WERI-Rb-1 (cell line): ENCODE data around the gene CAMK2B.

Source experiments
- DNase-seq: peaks from one replicate; pipeline ENCODE4 v3.0.0-alpha.2; 2020
- H3K27ac ChIP-seq: fragments of 250-450 bp; sonication (Bioruptor Pico); 2 replicates; pipeline ENCODE4 v1.5.1; 2020; ENCODE audit warnings: mild to moderate bottlenecking, moderate library complexity
- H3K27me3 ChIP-seq: fragments of 250-450 bp; sonication (Bioruptor Pico); 2 replicates; pipeline ENCODE4 v1.5.1; 2021; ENCODE audit warnings: mild to moderate bottlenecking, low read depth, moderate library complexity; ENCODE audit not compliant: insufficient read depth, severe bottlenecking
- H3K36me3 ChIP-seq: fragments of 250-450 bp; sonication (Bioruptor Pico); 2 replicates; pipeline ENCODE4 v1.5.1; 2020; ENCODE audit warnings: mild to moderate bottlenecking, moderate library complexity
- H3K4me3 ChIP-seq: 2 replicates; pipeline ENCODE4 v1.5.1; 2011; ENCODE audit warnings: low read depth, mild to moderate bottlenecking, control low read depth, low read length
- H3K9me3 ChIP-seq: fragments of 250-450 bp; sonication (Bioruptor Pico); 2 replicates; pipeline ENCODE4 v1.5.1; 2021; ENCODE audit warnings: mild to moderate bottlenecking, moderate library complexity; ENCODE audit not compliant: severe bottlenecking
- CTCF ChIP-seq: IDR thresholded peaks from 2 replicates; pipeline ENCODE4 v1.5.1; 2011; ENCODE audit warnings: low read depth, mild to moderate bottlenecking, control low read depth, inconsistent platforms, low read length

Gene CAMK2B

DNA sequence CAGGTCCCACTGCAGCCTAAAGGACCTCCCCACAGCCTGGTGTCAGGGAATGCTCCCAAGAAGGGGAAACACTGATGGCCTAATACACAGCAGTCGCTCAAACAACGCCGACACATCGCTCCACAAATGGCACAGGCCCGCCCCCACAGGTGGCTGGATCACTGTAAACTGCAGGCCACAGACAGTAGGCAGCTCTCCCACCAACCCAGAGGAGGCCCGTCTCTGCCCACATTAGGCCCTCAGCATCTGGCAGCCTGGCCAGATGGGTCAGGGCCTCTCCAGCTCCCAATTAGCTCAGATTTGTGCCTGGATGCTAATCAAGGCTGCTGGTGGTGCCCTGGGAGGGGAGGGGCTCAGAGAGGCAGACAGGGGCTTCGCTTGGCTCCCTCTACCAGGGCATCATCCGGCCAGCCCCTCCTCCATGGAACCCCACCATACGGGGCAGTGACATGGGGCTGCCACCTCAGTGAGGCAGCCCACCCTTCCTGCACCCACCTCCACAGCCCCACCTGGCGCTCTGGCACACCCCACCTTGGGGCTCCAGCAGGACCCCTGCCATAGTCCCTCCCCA is 42.7 kb downstream of the CAMK2B start:
- no peak for TF ChIP-seq CTCF
- Histone ChIP-seq H3K36me3 (no peaks in the 10 kb centered on the region), H3K9me3 (no peaks in the 10 kb centered on the region), H3K27me3 (no peaks in the 10 kb centered on the region), H3K27ac (no peak overlapping the region), H3K4me3 (no peak overlapping the region)
- peak; percentile 8 for DNase-seq

DNA sequence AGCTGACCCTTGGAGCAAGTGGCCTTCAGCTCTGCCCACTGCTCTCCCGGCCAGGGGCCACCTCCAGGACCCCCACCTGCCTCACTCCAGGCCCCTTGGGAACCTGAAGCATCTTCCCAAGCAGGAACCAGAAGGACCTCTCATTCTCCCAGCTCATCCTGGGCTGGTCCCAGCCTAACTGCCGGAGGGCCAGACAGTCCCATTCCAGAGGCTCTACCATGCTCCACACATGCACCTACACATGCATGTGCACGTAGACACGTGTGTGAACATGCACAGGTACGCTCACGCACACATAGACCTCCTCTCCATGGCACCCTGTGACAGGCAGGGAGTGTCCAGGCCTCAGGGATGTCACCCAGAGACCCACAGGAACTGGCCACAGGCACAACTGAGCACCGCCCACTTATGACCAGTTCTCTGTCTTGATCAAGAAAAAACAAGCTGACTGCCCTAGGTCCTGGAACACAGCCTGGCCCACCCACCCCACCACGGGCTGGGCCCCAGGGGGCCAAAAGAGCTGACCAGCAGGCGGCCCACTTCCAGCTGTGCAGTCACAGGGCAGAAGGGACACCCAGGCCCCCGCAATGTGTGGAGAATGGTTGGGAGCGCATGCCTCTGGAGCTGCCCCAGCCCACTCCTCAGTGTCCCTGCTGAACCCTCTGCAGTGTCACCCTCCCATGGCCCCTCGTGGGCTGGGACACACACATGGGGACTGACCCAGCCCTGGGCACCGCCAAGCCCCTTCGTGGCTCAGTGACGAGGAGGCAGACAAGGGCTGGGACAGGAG is 43.4 kb downstream of the CAMK2B start:
- peak; percentile 5 for DNase-seq
- Histone ChIP-seq H3K36me3 (no peaks in the 10 kb centered on the region), H3K27me3 (no peaks in the 10 kb centered on the region), H3K9me3 (no peaks in the 10 kb centered on the region), H3K4me3 (no peak overlapping the region), H3K27ac (no peak overlapping the region)
- no peak for TF ChIP-seq CTCF

DNA sequence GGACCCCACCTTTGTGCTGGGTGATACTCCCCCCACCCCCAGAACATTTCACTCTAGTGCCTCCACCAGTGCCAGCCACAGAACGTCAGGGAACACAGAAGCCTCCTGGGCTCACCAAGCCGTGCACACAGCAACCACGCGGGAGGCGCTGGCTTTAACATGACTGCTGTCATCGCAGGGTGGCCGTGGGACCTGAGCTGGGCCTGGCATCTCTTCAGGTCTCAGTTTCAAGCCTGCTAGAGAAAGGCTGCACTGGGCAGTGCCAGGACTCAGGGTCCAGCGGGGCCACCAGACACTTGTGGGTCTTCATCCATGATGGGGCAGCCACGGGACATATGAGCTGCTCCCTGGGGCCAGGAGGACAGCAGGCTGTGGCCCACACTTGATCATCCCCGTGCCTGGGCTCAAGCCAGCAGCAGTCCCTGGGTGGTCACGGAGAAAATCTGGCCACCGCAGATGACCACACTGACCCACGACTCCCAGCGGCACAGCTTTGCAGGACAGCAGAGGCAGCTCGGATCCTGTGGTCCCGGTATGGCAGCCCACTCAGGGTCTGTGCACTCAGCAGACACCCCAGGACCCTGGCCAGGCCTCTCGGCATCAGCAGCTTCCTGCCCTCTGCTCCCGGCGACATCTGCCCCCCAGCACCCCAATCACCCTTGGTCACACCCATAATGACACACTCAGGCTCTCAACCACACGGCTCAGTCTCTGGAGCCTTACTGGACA is 44.2 kb downstream of the CAMK2B start:
- H3K27ac ChIP-seq: no peak overlapping the region
- DNase-seq: peak; percentile 5
- no peak for TF ChIP-seq CTCF
- H3K9me3 ChIP-seq: no peaks in the 10 kb centered on the region
- no peak overlapping the region for H3K4me3 ChIP-seq
- no peaks in the 10 kb centered on the region for H3K36me3 ChIP-seq
- no peaks in the 10 kb centered on the region for H3K27me3 ChIP-seq

DNA sequence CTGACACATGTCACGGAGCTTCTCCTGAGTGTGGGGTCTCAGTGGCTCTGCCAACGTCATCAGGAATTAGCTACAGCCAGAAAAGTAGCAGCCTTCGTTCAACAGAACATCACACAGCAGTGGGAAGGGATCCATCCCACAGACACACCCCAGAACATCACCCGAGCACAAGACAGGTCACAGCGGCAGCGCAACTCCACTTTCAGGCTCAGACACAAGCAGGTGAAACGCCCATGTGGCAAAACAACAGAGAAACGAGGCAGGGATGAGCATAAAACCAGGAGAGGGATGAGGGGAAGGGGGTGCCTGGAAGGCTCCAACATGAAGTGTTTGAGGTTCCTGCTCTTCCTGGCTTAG is 44.8 kb downstream of the CAMK2B start:
- H3K27ac ChIP-seq: no peak overlapping the region
- H3K9me3 ChIP-seq: no peaks in the 10 kb centered on the region
- no peaks in the 10 kb centered on the region for H3K36me3 ChIP-seq
- H3K27me3 ChIP-seq: no peaks in the 10 kb centered on the region
- no peak overlapping the region for H3K4me3 ChIP-seq
- DNase-seq: peak; percentile 3
- TF ChIP-seq CTCF: no peak

DNA sequence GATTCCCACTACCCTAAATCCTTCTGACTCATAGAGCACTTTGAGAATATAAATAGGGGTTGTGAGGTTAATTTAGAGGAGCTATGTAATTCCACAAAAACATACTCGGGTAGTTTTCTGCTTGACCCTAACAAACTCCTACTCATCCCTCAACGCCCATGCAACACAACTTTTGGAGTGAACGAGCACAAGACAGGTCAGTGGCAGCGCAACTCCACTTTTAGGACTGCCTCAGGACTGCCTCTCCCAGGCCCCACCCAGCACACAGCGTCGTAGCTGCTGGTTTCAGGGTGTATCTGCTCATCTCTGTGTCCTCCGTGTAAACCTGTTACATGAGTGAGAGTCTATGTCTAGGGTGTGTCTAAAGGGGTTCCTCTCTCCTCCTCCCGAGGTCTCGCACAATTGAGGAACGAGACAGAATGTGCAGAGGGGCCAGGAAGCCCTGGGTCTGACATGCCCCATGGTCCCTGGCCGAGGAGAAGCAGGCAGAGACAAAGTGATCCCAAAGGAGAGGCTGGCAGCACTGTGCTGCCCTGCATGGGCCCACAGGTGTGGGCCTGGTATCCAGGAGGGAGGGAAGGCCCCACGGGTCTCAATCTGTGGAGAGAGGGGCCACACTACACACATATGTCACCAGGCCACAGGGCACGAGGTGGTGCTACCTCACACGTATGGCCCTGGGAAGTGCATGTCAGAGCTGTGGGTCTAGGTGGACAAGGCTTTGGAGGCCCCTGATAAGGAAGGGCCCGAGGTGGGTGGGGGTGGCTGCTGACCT is 45.5 kb downstream of the CAMK2B start:
- DNase-seq: peak; percentile 9
- Histone ChIP-seq H3K27me3 (no peaks in the 10 kb centered on the region), H3K27ac (no peak overlapping the region), H3K9me3 (no peaks in the 10 kb centered on the region), H3K36me3 (no peaks in the 10 kb centered on the region), H3K4me3 (no peak overlapping the region)
- TF ChIP-seq CTCF: no peak
